Posterior cingulate gyrus (tissue), 11 donors: ENCODE measurements around the gene PRPF31.
A peak's percentile ranks its signal among the peaks of the same experiment; 100 is the strongest.

Experiments
- DNase-seq, 10 donors: peaks; one replicate each; pipeline versions ENCODE4 v3.0.0 to v3.0.0-alpha.2; 2020 to 2021; ENCODE audit warnings: mixed read lengths in 3 of 10
- intact Hi-C: fragments of 100-400 bp; cut with DNase I; formaldehyde crosslinking; loops from one replicate; pipeline ENCODE4 v1.15.1; 2023

Gene PRPF31

DNA sequence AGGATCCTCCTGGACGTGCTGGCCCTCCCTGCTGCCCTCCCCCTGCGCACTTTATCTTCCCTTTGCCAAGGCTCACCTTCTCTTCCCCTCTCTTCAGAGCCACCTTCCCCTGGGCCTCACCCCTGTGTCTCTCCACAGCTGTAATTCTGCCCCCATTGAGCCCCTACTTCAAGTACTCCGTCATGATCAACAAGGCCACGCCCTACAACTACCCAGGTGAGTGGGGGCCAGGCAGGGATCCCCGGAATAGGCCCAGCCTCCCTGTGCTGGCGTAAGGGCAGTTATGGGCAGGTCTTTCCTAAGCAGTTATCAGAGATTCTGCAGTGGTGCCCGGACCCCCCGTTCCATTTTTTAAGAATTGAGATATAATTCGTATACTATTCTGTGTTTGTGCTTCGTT is 9.8 kb upstream of the PRPF31 start:
- intact Hi-C loops, result loop anchor here (10.0 kb wide), 1 partner anchor 121 kb away; no protein-coding TSS in a partner anchor
- DNase-seq, result peak in 3 of 10 donors; percentile 18 to 55 (median 34)

DNA sequence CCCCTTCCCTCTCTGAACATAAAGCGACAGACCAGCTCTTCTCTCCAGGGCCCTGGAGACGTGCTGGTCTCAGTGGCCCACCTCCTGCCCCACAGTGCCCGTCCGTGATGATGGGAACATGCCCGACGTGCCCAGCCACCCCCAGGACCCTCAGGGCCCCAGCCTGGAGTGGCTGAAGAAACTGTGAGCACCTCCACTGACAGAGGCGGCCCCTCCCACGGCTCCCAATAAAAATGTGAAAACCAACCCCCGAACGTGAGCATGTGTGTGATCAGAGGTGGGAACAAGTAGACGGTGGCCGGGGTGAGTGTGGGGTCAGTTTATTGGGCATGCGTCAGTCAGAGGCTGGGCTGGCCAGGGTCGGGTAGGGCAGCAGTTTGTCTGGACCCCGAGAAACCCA is 8.8 kb upstream of the PRPF31 start:
- peak in 2 of 10 donors; percentile 44 to 50 for DNase-seq
- intact Hi-C loops, result loop anchor here (10.0 kb wide), 1 partner anchor 122 kb away; no protein-coding TSS in a partner anchor

DNA sequence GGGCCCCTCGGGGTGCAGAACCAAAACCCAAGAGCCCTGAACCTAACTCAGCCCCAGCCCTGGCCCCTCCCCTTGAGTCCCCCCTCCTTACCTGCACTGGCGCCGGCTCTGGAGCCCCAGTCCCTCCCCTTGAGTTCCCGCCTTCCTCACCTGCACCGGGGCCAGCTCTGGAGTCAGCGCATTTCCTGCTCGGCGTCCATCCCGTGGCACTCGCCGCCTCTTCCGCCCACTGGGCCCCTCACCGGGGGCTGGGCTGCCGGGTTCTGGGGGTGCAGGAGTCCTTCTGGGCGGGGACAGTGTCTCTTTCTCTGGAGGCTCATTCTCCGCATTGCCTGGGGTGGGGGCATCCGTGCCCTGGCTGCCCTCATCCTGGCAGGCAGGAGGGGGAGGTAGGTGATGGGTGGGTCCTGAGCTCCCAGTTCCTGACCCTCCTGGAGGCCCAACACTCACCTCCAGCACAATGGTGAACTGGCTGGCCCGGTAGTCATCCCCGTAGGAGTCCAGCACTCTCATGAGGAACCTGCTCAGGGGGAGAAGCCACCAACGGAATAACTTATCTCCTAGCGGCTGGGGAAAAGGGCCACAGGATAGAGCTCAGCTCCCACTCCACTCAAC is 7.6 kb upstream of the PRPF31 start:
- DNase-seq, result peak in 3 of 10 donors; percentile 48 to 66 (median 52)
- intact Hi-C loops, result loop anchor here (10.0 kb wide), 1 partner anchor 123 kb away; no protein-coding TSS in a partner anchor

DNA sequence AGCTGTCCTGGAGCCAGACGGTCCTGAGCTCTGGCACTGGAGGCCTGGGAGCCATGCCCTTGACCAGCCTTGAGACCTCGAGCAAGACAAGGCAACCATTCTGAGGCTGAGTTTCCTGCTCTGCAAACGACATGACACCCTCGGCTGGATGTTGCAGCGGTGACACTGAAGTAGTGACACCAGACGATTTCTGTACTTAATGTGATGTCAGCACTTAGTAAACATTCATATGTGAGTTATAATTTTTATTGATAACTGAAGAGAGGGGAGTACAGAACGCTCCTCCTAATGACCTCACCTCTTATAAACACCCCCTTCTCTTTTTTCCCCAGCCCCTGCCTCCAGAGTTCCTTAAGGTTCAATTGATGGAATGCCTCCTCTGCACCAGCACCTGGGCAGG is 7.1 kb upstream of the PRPF31 start:
- intact Hi-C loops, result loop anchor here (10.0 kb wide), 1 partner anchor 124 kb away; no protein-coding TSS in a partner anchor
- peak in 2 of 10 donors; percentile 14 to 26 for DNase-seq

DNA sequence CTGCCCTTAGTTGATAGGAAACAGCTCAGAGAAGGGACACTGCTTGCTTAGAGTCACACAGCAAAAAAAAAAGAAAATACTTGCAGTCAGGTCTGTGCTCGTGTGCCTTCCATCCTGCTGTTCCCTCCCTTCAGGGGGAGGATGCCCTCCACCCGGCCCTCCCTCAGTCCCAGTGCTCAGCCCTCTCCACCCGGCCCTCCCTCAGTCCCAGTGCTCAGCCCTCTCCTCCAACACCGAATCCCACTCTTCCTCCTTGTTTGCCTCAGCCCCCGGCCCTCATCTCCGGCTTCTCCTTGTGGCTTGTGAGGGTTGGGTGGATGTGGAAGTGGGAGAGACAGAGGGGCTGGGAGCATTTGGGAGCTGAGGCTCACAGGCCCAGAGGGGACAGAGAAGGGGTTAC is 5.9 kb upstream of the PRPF31 start:
- intact Hi-C loops, result loop anchor here (10.0 kb wide), 1 partner anchor 125 kb away; no protein-coding TSS in a partner anchor
- peak in 3 of 10 donors; percentile 56 to 87 (median 66) for DNase-seq

DNA sequence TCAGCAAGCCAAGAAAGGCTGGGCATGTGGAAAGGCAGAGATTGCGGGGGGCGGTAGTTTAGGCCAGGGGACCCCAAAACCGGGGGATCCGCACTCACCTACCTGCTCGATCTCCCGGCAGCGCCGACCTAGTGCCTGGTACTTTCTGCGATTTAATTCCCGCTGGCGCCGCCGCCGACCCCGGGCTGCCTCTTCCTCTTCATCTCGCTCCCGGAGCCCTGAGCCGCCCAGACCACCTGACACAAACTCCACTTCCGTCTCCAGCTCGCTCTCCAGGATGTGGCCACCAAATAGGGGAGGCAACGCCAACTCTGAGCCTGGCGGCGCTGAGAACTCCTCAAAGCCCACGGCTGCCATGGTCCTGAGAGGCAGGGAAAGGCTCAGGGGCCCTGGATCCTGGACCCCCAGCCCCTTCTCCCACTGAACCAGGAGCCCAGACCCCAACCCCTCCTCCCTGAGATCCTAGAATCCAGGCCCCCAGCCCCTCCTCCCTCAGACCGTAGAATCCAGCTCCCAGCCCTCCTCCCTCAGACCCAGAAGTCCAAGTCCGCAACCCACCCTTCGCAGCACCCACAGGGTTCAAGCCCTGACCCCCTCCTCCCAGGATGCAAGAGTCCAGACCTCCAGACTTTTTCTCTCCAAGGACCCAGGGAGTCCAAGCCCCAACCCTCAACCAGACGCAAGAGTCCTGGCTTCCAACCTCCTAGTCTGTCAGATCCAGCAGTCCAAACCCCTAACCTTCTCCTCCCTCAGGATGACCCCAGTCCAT is 1.0 kb upstream of the PRPF31 start:
- DNase-seq, result peak in 8 of 10 donors; percentile 33 to 94 (median 48)
- intact Hi-C loops, result loop anchor here (1.0 kb wide), 2 partner anchors 12 to 23 kb away; partner anchors contain the start of genes CNOT3 and NDUFA3

DNA sequence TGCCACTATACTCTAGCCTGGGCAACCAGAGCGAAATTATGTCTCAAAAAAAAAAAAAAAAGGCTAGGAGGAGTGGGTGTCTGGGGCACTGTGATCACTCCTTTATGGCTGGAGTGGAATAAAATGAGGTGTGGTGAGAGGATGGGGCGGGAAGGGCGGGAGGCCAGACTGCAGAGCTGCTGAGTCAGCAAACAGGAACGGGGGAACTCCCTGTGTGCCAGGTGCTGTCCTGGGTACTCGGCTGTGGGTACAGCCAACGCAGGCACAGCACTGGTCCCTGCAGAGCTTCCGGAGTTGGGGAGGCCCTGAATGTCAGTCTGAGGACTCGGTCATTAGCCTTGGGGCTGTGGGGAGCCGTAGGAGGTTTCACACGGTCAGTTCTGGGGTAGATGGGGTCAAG is 5.7 kb downstream of the PRPF31 start:
- no peak for DNase-seq
- intact Hi-C loops, result no loop called here

DNA sequence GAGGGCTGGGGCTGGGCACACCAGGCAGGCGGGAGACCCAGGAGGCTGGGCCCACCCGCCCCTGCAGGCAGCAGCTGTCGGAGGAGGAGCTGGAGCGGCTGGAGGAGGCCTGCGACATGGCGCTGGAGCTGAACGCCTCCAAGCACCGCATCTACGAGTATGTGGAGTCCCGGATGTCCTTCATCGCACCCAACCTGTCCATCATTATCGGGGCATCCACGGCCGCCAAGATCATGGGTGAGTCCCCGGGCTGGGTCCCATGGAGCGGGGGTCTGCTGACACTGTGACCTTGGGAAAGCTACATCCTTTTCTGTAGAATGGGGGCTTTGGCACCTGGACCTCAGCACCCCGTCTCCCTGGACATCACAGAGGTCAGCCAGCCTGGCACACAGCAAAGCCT is 8.1 kb downstream of the PRPF31 start:
- intact Hi-C loops, result no loop called here
- no peak for DNase-seq

DNA sequence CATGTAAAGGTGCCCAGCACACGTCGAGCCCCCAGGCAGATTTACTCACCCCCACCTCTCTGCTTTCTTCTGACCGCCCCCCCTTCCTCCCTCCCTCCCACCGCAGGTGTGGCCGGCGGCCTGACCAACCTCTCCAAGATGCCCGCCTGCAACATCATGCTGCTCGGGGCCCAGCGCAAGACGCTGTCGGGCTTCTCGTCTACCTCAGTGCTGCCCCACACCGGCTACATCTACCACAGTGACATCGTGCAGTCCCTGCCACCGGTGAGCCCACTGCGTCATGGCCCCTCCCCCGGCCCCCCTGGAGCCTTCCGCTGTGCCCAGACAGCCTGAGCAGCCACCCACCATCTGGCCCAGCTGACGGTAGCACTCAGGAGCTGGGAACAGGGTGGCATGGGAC is 8.8 kb downstream of the PRPF31 start:
- DNase-seq, result no peak
- intact Hi-C loops, result no loop called here

DNA sequence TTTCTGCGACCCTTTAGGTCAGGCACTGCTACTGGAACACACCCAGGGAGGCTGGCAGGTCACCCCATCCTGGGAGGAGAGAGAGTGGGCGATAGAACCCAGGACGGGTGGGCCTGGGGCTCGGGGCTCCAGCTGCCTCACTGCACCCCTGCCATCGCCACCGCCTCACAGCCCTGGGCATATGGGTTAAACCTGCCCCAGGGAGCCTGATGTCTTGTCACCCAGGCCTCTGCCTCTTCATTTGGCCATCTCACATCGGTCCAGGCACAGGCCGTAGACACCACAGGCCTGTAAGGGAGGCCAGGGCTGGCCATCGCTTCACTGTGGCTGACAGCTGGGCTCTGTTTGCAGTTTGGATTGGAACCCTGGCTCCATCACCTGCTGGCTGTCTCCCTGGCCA is 10.2 kb downstream of the PRPF31 start:
- DNase-seq, result no peak
- intact Hi-C loops, result no loop called here

DNA sequence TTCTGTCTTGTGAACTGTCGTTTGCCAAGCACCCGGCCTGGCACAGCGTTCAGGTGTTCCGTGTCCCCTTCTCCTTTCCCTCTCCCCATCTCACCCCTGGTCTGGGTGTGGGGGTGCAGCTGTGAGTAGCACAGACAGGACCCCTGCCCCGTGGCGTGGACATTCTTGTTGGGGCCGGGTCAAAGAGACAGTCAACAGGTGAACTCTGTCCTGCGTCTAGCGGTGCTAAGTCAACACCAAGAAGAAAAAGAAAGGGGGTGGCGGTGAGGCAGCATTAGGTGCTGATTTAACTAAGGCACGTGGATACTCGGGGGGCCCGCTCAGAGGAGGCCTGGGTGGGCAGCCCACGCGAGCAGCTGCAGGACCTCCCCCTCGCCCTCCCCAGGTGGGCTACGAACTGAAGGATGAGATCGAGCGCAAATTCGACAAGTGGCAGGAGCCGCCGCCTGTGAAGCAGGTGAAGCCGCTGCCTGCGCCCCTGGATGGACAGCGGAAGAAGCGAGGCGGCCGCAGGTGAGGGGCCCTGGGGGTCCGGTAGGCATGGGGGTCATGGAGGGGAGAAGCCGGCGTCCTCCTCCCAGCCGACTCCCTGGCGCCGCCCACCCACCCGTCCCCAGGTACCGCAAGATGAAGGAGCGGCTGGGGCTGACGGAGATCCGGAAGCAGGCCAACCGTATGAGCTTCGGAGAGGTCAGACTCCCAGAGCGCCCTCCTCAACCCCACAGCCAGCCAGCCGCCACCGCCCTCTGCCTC is 12.3 kb downstream of the PRPF31 start:
- intact Hi-C loops, result no loop called here
- no peak for DNase-seq

DNA sequence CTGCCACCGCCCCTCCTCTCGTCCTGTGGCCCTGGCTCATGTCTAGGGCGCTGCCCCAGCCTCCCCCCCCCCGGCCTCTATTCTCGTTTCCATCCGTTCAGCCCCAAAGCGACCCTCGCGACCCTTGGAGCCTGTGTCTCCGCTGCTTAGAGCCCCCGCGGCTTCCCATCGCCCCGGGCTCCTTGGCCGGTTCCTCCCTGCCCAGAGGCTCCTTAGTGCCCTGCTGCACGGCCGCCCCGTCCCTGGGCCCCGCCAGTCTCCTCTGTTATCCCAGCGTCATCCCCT is 12.8 kb downstream of the PRPF31 start:
- intact Hi-C loops, result no loop called here
- DNase-seq, result no peak

DNA sequence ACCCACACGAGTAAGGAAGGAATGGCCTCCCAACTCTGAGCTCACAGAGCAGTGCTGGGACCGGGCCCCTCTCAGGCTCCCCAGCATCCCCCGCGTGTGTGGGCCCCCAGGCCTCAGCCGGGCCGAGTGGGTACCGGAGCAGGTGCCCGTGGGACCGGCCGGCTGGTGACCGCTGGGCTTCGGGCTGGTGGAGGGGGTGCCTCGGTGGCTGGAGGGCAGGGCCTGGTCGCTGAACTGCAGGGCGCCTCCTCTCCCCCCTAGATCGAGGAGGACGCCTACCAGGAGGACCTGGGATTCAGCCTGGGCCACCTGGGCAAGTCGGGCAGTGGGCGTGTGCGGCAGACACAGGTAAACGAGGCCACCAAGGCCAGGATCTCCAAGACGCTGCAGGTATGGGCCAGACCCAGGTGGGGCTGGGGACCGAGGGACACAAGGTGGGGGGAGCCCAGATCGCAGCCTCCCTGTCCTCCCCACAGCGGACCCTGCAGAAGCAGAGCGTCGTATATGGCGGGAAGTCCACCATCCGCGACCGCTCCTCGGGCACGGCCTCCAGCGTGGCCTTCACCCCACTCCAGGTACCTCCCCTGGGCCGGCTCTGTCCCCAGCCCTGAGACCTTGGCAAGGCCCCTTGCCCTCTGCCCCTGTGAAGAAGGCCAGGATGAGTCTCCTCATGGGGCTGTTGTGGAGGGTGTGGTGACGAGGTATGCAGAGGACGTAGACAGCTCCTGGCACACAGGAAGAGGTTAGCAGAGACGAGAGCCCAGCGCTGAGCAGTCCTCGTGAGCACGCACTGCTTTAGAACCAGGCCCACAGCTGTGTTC is 13.5 kb downstream of the PRPF31 start:
- DNase-seq, result peak in 1 of 10 donors; percentile 75
- intact Hi-C loops, result no loop called here

DNA sequence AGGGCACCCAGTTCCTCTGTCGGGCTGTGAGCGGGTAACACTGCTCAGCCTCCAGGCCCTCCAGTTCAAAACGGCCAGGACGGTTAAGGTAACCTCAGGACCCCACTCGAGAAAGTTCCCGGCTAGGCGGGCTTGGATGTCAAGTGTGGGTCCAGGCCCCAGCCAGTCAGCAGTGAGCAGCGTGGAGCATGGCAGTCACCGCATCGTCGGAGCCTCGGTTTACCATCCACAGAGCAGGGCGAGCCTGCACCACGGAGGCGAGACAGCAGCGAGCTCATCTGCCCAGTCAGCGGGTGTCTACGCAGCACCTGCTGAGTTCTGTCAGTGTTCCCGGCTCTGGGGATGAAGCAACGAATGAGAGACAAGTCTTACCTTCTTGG is 14.1 kb downstream of the PRPF31 start:
- peak in 1 of 10 donors; percentile 60 for DNase-seq
- intact Hi-C loops, result no loop called here

DNA sequence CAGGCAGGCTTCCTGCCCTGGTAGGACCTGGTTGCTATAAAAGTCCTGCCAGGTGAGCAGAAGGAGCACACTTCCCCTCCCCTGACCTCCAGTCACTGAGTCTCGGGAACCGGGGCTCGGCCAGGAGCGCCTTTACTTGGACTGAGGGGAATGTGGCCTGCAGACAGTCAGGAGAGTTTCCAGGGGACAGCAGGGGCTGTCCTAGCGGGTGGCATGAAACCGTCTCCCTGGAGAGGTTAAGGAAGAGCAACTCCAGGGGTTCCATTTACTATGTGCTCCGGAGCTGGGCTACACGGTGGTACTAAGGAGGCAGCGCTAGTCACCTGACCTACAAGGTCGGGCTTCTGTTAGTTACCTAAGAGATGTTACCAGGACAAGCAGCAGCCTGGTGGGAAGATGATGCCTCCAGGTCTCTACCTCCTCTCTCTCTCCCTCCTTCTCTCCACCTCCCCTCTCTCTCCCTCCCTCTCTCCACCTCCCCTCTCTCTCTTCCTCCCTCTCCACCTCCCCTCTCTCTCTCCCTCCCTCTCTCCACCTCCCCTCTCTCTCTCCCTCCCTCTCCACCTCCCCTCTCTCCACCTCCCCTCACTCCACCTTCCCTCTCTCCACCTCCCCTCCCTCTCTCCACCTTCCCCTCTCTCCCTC is 17.9 kb downstream of the PRPF31 start:
- intact Hi-C loops, result no loop called here
- DNase-seq, result no peak

DNA sequence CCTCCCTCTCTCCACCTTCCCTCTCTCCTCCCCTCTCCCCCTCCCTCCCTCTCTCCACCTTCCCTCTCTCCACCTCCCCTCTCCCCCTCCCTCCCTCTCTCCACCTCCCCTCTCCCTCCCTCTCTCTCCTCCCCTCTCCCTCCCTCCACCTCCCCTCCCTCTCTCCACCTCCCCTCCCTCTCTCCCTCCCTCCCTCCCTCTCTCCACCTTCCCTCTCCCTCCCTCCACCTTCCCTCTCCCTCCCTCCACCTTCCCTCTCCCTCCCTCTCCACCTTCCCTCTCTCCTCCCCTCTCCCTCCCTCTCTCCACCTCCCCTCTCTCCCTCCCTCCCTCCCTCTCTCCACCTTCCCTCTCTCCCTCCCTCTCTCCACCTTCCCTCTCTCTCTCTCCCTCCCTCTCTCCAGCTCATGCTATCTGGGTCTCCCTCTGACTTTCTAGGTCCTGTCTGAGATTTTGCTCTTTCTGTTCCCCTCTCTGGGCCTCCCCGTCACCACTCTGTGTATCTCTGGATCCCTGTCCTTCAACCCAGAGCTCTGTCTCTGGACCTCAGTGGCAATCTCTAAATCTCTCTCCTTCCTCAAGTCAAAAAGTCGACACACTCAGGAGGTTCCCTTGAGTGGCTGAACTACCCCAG is 18.5 kb downstream of the PRPF31 start:
- no peak for DNase-seq
- intact Hi-C loops, result no loop called here

DNA sequence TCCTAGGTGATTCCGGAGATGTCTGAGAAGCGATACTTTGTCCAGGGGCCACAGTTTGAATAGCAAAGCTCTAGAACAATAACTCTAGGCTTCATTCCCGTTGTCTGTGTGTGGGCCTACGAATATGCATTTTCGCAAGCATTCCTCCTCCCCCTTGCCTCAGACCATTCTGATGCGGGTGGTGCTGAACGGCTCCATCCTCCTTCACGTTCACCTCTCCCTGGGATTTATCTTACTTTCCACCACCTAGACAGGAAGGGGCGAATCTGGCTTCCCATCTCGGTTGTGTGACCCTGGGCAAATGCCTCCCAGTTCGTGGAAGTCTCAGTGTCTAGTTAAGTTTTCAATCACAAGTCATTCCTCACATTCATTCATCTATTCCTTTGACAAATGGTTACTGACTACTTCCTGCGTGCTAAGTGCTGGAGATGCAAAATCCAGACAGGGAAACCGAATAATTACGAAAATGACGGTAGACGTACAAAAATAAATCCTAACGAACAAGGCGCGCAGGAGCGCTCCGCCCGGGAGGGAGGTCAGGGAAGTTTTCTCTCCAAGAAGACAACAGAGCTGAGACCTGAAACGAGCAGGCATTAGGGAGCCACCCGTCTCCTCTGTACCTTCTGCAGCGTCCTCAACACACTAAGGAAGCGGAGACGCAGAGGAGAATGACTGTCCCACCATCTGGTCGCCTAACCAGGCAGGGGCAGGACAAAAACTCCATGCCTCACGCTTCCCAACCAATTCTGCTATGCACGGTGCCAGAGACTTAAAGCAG is 20.7 kb downstream of the PRPF31 start:
- DNase-seq, result no peak
- intact Hi-C loops, result loop anchor here (2.0 kb wide), 1 partner anchor 33 kb away; the partner anchor contains the start of gene NDUFA3
